Measurements from ENCODE around the gene ADAMTSL5.

The ADAMTSL5 gene

DNA sequence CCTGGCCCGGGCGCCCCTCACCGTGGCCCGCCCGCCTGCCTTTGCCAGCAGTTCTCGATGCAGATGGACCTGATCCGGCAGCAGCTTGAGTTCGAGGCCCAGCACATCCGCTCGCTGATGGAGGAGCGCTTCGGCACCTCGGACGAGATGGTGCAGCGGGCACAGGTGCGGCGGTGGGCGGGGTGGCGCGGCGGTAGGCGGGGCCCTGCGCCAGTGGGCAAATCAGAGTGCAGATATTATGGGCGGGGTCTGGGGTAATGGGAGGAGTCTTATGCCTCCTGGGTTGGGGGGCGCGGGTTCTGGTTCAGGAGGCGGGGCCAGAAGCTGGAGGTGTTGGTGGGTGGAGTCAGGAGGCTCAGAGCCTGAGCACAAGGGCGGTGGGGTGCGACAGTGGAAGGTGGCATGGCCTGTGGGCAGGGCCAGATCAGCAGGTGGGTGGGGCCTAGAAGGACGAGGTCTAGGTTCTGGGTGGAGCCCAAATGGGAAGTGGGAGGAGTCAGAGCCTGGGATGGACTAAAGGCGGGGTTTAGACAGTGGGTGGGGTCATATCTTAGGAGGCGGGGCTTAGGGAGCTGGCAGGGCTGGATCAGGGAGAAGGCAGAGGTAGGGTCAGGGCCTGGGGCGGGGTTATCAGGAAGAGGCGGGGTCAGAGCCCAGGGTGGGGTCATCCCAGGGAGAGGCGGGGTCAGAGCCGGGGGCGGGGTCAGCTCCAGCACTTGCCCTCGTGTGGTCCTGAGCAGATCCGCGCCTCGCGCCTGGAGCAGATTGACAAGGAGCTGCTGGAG lies 57.3 kb downstream of the ADAMTSL5 start:
- Histone ChIP-seq H3K27ac (ENCODE audit: insufficient read depth, low read depth, low read length, poor library complexity, severe bottlenecking) (no peak overlapping the region), H3K4me3 (ENCODE audit: insufficient read depth, low read depth, low read length) (no peak overlapping the region), H3K9me3 (ENCODE audit: control insufficient read depth, low read length) (no peaks in the 10 kb centered on the region), H3K4me1 (ENCODE audit: control insufficient read depth, insufficient read depth, low read length) (peaks cover 15% of the 10 kb centered on the region), H3K27me3 (ENCODE audit: control insufficient read depth, insufficient read depth, low read length, poor library complexity, severe bottlenecking) (peaks cover 63% of the 10 kb centered on the region), H3K36me3 (ENCODE audit: control insufficient read depth, insufficient read depth, low read length) (peaks cover 3% of the 10 kb centered on the region)
- 73 to 76% methylated on average over 42 of the region's 42 CpGs for WGBS, 2 experiments
